HepG2 (cell line): Measurements from ENCODE around the gene KCND3. TPM values are rescaled to one million over a fixed set of nuclear protein-coding genes. Genes with fewer than 3 reads are reported as not detected.

Experiments used
- E2F1 ChIP-seq: sonication (generic); formaldehyde crosslinking; IDR thresholded peaks from 2 replicates; pipeline ENCODE4 v1.5.0; 2020; ENCODE audit warnings: missing genetic modification reagents
- FOXC1 ChIP-seq: sonication (generic); formaldehyde crosslinking; IDR thresholded peaks from 2 replicates; pipeline ENCODE4 v1.8.0; 2022; ENCODE audit warnings: mild to moderate bottlenecking, missing genetic modification reagents, borderline replicate concordance
- FOXO1 ChIP-seq: sonication (generic); formaldehyde crosslinking; IDR thresholded peaks from 2 replicates; pipeline ENCODE4 v1.4.0; 2020; ENCODE audit warnings: missing genetic modification reagents
- ISL2 ChIP-seq: sonication (generic); formaldehyde crosslinking; IDR thresholded peaks from 2 replicates; pipeline ENCODE4 v1.5.0; 2020; ENCODE audit warnings: missing genetic modification reagents
- KDM5B ChIP-seq: sonication (generic); formaldehyde crosslinking; IDR thresholded peaks from 2 replicates; pipeline ENCODE4 v1.4.0; 2020; ENCODE audit warnings: missing genetic modification reagents, mild to moderate bottlenecking, borderline replicate concordance
- MAF1 ChIP-seq: sonication (generic); formaldehyde crosslinking; IDR thresholded peaks from 2 replicates; pipeline ENCODE4 v1.5.0; 2020; ENCODE audit warnings: missing genetic modification reagents, borderline replicate concordance
- MED1 ChIP-seq: sonication (generic); formaldehyde crosslinking; IDR thresholded peaks from 2 replicates; pipeline ENCODE4 v1.4.0; 2020; ENCODE audit warnings: missing genetic modification reagents
- MYNN ChIP-seq: sonication (generic); formaldehyde crosslinking; IDR thresholded peaks from 2 replicates; pipeline ENCODE4 v1.4.0; 2020; ENCODE audit warnings: mild to moderate bottlenecking, low read depth, missing genetic modification reagents
- POLR2AphosphoS5 ChIP-seq: IDR thresholded peaks from 2 replicates; pipeline ENCODE4 v1.6.1; 2012; ENCODE audit warnings: low read depth, low read length
- PPARG ChIP-seq: conservative IDR thresholded peaks from 2 replicates; pipeline ENCODE4 v1.6.1; 2016; ENCODE audit warnings: missing biosample characterization, missing genetic modification reagents
- PRDM10 ChIP-seq: sonication (generic); formaldehyde crosslinking; IDR thresholded peaks from 2 replicates; pipeline ENCODE4 v1.4.0; 2020; ENCODE audit warnings: low read depth, missing genetic modification reagents
- SIX4 ChIP-seq: sonication (generic); formaldehyde crosslinking; IDR thresholded peaks from 2 replicates; pipeline ENCODE4 v1.4.0; 2020; ENCODE audit warnings: missing genetic modification reagents
- YEATS2 ChIP-seq: sonication (generic); formaldehyde crosslinking; IDR thresholded peaks from 2 replicates; pipeline ENCODE4 v1.4.0; 2020; ENCODE audit warnings: missing genetic modification reagents, borderline replicate concordance
- ZNF17 ChIP-seq: sonication (generic); formaldehyde crosslinking; IDR thresholded peaks from 2 replicates; pipeline ENCODE4 v1.5.0; 2020; ENCODE audit warnings: mild to moderate bottlenecking, missing genetic modification reagents
- ZNF256 ChIP-seq: sonication (generic); formaldehyde crosslinking; conservative IDR thresholded peaks from 2 replicates; pipeline ENCODE4 v1.4.0; 2020; ENCODE audit warnings: missing genetic modification reagents
- ZNF580 ChIP-seq: IDR thresholded peaks from 2 replicates; pipeline ENCODE4 v1.6.1; 2016; ENCODE audit warnings: low read depth, borderline replicate concordance
- ZNF607 ChIP-seq: sonication (generic); formaldehyde crosslinking; IDR thresholded peaks from 2 replicates; pipeline ENCODE4 v1.5.1; 2020; ENCODE audit warnings: missing genetic modification reagents, mild to moderate bottlenecking, borderline replicate concordance
- ZNF674 ChIP-seq: sonication (generic); formaldehyde crosslinking; IDR thresholded peaks from 2 replicates; pipeline ENCODE4 v1.5.0; 2020; ENCODE audit warnings: low read depth, mild to moderate bottlenecking, missing genetic modification reagents
- ZNF772 ChIP-seq: sonication (generic); formaldehyde crosslinking; IDR thresholded peaks from 2 replicates; pipeline ENCODE4 v1.5.0; 2020; ENCODE audit warnings: mild to moderate bottlenecking, missing genetic modification reagents
- polyA plus RNA-seq, 8 experiments: library from polyadenylated mRNA; depleted of rRNA in 3 of 8; stranded (reverse) in 7 of 8; unstranded in 1 of 8; fragments of >200 nt; fragmentation: Illumina TruSeq in 4 of 8; extraction: Trizol in 4 of 8; gene quantifications; 2 replicates each; pipeline versions ENCODE4 v1.2.1 to v1.2.3, GENCODE V29; 2011 to 2016; ENCODE audit warnings: low read depth in 4 of 8, missing spikeins in 1 of 8, mixed read lengths in 1 of 8; ENCODE audit not compliant: insufficient read depth in 1 of 8
- total RNA-seq, 5 experiments: library from RNA; depleted of rRNA; stranded (reverse); fragments of >200 nt; fragmentation: Illumina TruSeq; extraction: Trizol; gene quantifications; 2 replicates each; pipeline ENCODE4 v1.2.3, GENCODE V29; 2016; ENCODE audit warnings: low read depth in 1 of 5
- TF ChIP-seq, protein P1 (sequence below): sonication (generic); formaldehyde crosslinking; IDR thresholded peaks from 2 replicates; pipeline ENCODE4 v1.8.0; 2022; ENCODE audit warnings: missing genetic modification reagents, mild to moderate bottlenecking, moderate library complexity, borderline replicate concordance
- TF ChIP-seq, protein P2 (sequence below): sonication (generic); formaldehyde crosslinking; conservative IDR thresholded peaks from 2 replicates; pipeline ENCODE4 v1.4.0; 2020; ENCODE audit warnings: missing genetic modification reagents

The KCND3 gene
- total and polyA plus RNA-seq, 2 of the 13 experiments (the other 11 are each of a cell fraction or from before 2014, with no cell fraction given), result 0.04 TPM; not detected in 1

DNA sequence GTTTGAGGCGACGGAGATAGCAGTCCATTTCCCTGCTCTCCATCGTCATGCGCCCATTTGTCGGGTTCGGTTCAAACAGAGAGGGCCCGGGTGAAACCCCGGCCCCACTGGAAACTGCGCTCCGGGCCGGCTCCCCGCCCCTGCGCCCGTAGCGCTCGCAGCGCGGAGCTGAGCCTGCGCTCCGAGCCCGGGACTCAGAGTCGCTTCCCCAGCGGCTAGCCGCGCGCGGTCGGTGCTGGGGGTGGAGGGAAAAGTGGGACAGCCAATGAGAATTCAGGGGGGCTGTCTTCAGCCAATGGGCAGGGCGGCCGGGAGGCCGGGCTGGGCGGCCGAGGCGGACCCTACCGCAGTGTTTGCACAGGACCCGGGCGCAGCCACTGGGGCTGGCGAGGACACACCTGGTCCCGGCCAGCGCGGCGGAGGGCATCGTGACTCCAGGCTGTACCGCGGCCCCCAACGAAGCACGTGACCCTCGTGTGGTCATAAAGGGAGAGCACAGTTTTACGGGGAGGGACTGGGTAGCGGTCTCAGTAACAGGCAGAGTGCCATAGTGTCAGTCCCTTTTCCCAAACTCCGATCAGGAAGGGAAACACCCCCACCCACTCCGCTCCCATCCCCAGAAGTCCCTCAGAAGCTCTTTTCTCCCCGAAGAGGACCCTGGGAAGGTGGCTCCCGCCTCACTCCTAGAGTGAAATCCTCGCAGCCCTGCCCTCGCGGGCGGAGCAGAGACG lies 250.1 kb downstream of the KCND3 start, which contains the start of gene INKA2 (continued):
- TF ChIP-seq ISL2 (CRISPR knock-in tag), result peak; percentile 65; the same call in 1 of the 2 replicates
- TF ChIP-seq ZNF580 (CRISPR knock-in tag), result no peak; the same call in 1 of the 2 replicates
- TF ChIP-seq YEATS2, result 0 out of 2 replicates have a peak, but pooled peaks have one; percentile 38
- 0 out of 2 replicates have a peak, but pooled peaks have one; percentile 36 for TF ChIP-seq SIX4
- 0 out of 2 replicates have a peak, but pooled peaks have one; percentile 16 for TF ChIP-seq PPARG (CRISPR knock-in tag)
- peak; percentile 93; the same call in 1 of the 2 replicates for TF ChIP-seq ZNF607 (CRISPR knock-in tag)
- TF ChIP-seq PRDM10 (CRISPR knock-in tag), result peak; percentile 82
- peak; percentile 76 for TF ChIP-seq POLR2AphosphoS5
- peak; percentile 82; the same call in 1 of the 2 replicates for TF ChIP-seq KDM5B (CRISPR knock-in tag)
- peak; percentile 25; the same call in 1 of the 2 replicates for TF ChIP-seq FOXO1
- 0 out of 2 replicates have a peak, but pooled peaks have one; percentile 55 for TF ChIP-seq ZNF674
- TF ChIP-seq MED1 (CRISPR knock-in tag), result peak; percentile 55
- TF ChIP-seq FOXC1, result peak; percentile 90
- peak; percentile 86; the same call in 1 of the 2 replicates for TF ChIP-seq MAF1
- TF ChIP-seq, protein P1, sequence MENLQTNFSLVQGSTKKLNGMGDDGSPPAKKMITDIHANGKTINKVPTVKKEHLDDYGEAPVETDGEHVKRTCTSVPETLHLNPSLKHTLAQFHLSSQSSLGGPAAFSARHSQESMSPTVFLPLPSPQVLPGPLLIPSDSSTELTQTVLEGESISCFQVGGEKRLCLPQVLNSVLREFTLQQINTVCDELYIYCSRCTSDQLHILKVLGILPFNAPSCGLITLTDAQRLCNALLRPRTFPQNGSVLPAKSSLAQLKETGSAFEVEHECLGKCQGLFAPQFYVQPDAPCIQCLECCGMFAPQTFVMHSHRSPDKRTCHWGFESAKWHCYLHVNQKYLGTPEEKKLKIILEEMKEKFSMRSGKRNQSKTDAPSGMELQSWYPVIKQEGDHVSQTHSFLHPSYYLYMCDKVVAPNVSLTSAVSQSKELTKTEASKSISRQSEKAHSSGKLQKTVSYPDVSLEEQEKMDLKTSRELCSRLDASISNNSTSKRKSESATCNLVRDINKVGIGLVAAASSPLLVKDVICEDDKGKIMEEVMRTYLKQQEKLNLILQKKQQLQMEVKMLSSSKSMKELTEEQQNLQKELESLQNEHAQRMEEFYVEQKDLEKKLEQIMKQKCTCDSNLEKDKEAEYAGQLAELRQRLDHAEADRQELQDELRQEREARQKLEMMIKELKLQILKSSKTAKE (CRISPR knock-in tag), result peak; percentile 63; the same call in 1 of the 2 replicates
- TF ChIP-seq MYNN (CRISPR knock-in tag), result no peak
- TF ChIP-seq, protein P2, sequence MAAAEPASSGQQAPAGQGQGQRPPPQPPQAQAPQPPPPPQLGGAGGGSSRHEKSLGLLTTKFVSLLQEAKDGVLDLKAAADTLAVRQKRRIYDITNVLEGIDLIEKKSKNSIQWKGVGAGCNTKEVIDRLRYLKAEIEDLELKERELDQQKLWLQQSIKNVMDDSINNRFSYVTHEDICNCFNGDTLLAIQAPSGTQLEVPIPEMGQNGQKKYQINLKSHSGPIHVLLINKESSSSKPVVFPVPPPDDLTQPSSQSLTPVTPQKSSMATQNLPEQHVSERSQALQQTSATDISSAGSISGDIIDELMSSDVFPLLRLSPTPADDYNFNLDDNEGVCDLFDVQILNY, result 0 out of 2 replicates have a peak, but pooled peaks have one; percentile 41
- TF ChIP-seq ZNF772, result no peak
- 0 out of 2 replicates have a peak, but pooled peaks have one; percentile 63 for TF ChIP-seq ZNF17 (CRISPR knock-in tag)
- peak; percentile 83 for TF ChIP-seq E2F1
- TF ChIP-seq ZNF256, result peak; percentile 50; the same call in 1 of the 2 replicates
